Adrenal gland (tissue), 5 donors: Measurements from ENCODE around the gene NEXMIF.

Experiments
- POLR2A ChIP-seq, 2 donors: fragments of 450-650 bp; IDR thresholded peaks; one replicate each; pipeline ENCODE4 v1.6.1; 2017; ENCODE audit warnings: antibody characterized with exemption in 2 of 2, mild to moderate bottlenecking in 2 of 2, moderate library complexity in 1 of 2
- TF ChIP-seq, protein P1 (sequence below), 6 experiments: fragments of 450-650 bp in 4 of 6; fragments of 200-600 bp in 2 of 6; sonication (generic) in 1 of 6; IDR thresholded peaks; 1 replicate in 5 of 6; 2 replicates in 1 of 6; pipeline versions ENCODE4 v1.5.1 to v1.8.0; 2016 to 2021; ENCODE audit warnings: antibody characterized with exemption in 6 of 6, mild to moderate bottlenecking in 2 of 6, moderate library complexity in 1 of 6
- donor health status: DM: no; HTN: no; CAD: no.

DNA sequence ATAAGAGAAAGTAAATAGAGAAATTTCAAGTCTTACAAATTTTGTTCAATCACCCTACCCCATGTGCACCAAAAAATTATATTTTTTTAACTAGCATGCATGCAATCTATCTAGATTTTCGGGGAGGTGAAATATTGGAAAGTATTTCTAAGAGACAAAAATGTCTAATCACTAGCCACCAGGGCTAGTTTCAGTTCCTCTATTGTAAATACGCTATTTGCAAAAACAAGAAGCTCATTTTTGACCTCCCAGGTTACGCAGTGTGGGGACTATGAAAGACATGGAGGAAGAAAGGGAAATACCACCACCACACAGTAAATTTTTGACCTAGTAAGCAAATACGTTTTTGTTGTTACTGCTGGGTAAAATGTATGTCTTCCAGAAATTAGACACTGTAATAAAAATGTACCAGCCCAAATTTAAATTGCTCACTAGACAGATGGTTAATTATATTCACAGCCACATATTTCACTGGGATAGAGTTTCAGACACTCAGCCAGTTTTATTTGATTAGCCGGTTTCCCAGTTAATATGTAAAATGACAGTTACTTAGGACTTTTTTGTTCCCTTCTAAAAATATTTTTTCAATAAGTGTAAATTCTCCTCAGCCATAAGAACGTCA lies 2.2 kb downstream of the NEXMIF start:
- TF ChIP-seq, protein P1, sequence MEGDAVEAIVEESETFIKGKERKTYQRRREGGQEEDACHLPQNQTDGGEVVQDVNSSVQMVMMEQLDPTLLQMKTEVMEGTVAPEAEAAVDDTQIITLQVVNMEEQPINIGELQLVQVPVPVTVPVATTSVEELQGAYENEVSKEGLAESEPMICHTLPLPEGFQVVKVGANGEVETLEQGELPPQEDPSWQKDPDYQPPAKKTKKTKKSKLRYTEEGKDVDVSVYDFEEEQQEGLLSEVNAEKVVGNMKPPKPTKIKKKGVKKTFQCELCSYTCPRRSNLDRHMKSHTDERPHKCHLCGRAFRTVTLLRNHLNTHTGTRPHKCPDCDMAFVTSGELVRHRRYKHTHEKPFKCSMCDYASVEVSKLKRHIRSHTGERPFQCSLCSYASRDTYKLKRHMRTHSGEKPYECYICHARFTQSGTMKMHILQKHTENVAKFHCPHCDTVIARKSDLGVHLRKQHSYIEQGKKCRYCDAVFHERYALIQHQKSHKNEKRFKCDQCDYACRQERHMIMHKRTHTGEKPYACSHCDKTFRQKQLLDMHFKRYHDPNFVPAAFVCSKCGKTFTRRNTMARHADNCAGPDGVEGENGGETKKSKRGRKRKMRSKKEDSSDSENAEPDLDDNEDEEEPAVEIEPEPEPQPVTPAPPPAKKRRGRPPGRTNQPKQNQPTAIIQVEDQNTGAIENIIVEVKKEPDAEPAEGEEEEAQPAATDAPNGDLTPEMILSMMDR (IDR thresholded peaks at IDR 0.05) = no peak
- no peak for TF ChIP-seq POLR2A (IDR thresholded peaks at IDR 0.05)
